Stimulated activated CD4-positive, alpha-beta T cell treated with anti-CD3 and anti-CD28 coated beads, Interleukin-15, amount 100 ng/mL, for 24 hours (primary cell): ENCODE results near the gene BOD1.
A peak's percentile ranks its signal among the peaks of the same experiment; 100 is the strongest.

Source experiments
- DNase-seq: peaks from one replicate; pipeline ENCODE4 v3.0.0-alpha.2; 2020

The BOD1 gene

GRCh38 chr5:173573126-173573960 is 43.1 kb downstream of the BOD1 start:
- DNase-seq, result peak; percentile 71

- DNase-seq, result no peak
Measured at GRCh38 chr5:173572431-173573125, 43.9 kb downstream of the BOD1 start.

- no peak for DNase-seq
Measured at GRCh38 chr5:173570321-173571090, 45.9 kb downstream of the BOD1 start.

- no peak for DNase-seq
Measured at GRCh38 chr5:173568703-173569102, 47.7 kb downstream of the BOD1 start.

- DNase-seq, result no peak
Measured at GRCh38 chr5:173568128-173568527, 48.3 kb downstream of the BOD1 start.

- no peak for DNase-seq
Measured at GRCh38 chr5:173567548-173567947, 48.9 kb downstream of the BOD1 start.

GRCh38 chr5:173565491-173566072 is 50.9 kb downstream of the BOD1 start:
- no peak for DNase-seq

- no peak for DNase-seq
Measured at GRCh38 chr5:173564106-173564505, 52.3 kb downstream of the BOD1 start.

GRCh38 chr5:173563246-173563645 is 53.2 kb downstream of the BOD1 start:
- DNase-seq, result no peak

- DNase-seq, result no peak
Measured at GRCh38 chr5:173562451-173562850, 54.0 kb downstream of the BOD1 start.
